SH-SY5Y (cell line): ENCODE results near the gene DGUOK.

ENCODE experiments used
- GATA2 ChIP-seq: IDR thresholded peaks from 2 replicates; pipeline ENCODE4 v1.6.1; 2011; ENCODE audit warnings: mild to moderate bottlenecking, low read depth, low read length
- GATA3 ChIP-seq: IDR thresholded peaks from 2 replicates; pipeline ENCODE4 v1.6.1; 2011; ENCODE audit warnings: low read depth, mild to moderate bottlenecking, low read length, moderate library complexity

- no peak for TF ChIP-seq GATA2
- TF ChIP-seq GATA3, result no peak
Measured at GRCh38 chr2:73949802-73950201, 23.1 kb downstream of the DGUOK start.
